ENCODE measurements around the gene TNRC18.

- TF ChIP-seq CTCF (IDR thresholded peaks at IDR 0.05) (no peak), POLR2A (IDR thresholded peaks at IDR 0.05) (no peak)
These were observed 6.4 kb upstream of the TNRC18 start for GRCh38 chr7:5429857-5430611.

Data from lower leg skin (tissue), 3 donors.